ENCODE data around the gene GALNT15.

The GALNT15 gene

DNA sequence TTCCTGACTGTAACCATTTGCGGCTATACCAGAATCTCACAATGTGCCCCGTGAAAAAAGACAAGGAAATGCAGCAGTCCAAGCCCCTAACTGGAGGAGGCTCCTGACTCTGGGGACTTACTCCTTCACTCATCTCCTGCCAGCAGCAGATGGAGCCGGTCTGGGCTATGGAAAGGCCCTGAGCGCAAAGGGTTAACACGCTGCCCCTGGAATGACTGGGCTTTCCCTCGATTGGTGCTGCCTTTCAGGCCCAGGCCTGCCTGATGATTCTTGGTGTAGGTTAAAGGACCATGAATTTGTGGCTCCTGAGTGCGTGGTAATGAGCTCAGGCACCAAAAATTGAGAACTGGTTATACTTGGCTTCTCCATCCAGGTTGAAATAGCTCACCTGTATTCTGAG lies 42.3 kb upstream of the GALNT15 start:
- H3K4me1 ChIP-seq (ENCODE audit: control insufficient read depth in 1 of 2, insufficient read depth in 2 of 2, low read length in 2 of 2) = no peaks in the 10 kb centered on the region
- WGBS (ENCODE audit: extremely low coverage, insufficient coverage, insufficient read length) = no CpG with 5 or more reads among the region's 7 CpGs
- no peak overlapping the region for H2AFZ ChIP-seq (ENCODE audit: insufficient read depth, low read length, poor library complexity)
- H3K27ac ChIP-seq (ENCODE audit: low read depth, low read length) = no peak overlapping the region
- H3K79me2 ChIP-seq (ENCODE audit: control insufficient read depth, insufficient read depth, low read length, poor library complexity) = no peaks in the 10 kb centered on the region
- H3K9me3 ChIP-seq (ENCODE audit: insufficient read depth, low read depth, low read length) = no peaks in the 10 kb centered on the region
- H3K27me3 ChIP-seq (ENCODE audit: insufficient read depth, low read length) = no peaks in the 10 kb centered on the region
- no peak overlapping the region for H2BK12ac ChIP-seq (ENCODE audit: low read length)
- no peak overlapping the region for H3K4me3 ChIP-seq (ENCODE audit: low read depth, low read length)
- no peak overlapping the region for H3K23ac ChIP-seq (ENCODE audit: low read length)
- H4K8ac ChIP-seq (ENCODE audit: low read depth, low read length) = no peak overlapping the region
- no peak overlapping the region for H3K18ac ChIP-seq (ENCODE audit: low read length)
- H3K14ac ChIP-seq (ENCODE audit: low read length) = no peak overlapping the region
- H2AK5ac ChIP-seq (ENCODE audit: low read length) = no peak overlapping the region
- no peak overlapping the region for H4K12ac ChIP-seq (ENCODE audit: low read depth, low read length)
- no peak overlapping the region for H4K91ac ChIP-seq (ENCODE audit: low read depth, low read length)
- H2BK5ac ChIP-seq (ENCODE audit: low read depth, low read length, poor library complexity) = no peak overlapping the region
- H3K9ac ChIP-seq (ENCODE audit: low read length) = no peak overlapping the region
- no peak overlapping the region for H3K4ac ChIP-seq (ENCODE audit: low read depth, low read length)
- no peaks in the 10 kb centered on the region for H3K36me3 ChIP-seq (ENCODE audit: control insufficient read depth in 1 of 2, insufficient read depth in 2 of 2, low read length in 2 of 2)
- H2BK120ac ChIP-seq (ENCODE audit: insufficient read depth, low read length, poor library complexity) = no peak overlapping the region
- no peak for DNase-seq
- H3K79me1 ChIP-seq (ENCODE audit: low read length) = no peaks in the 10 kb centered on the region
- H3K4me2 ChIP-seq (ENCODE audit: low read length) = no peak overlapping the region

GRCh38 chr3:16132928-16133327 lies 41.6 kb upstream of the GALNT15 start:
- H3K23ac ChIP-seq (ENCODE audit: low read length) = no peak overlapping the region
- no peak overlapping the region for H3K4me3 ChIP-seq (ENCODE audit: low read depth, low read length)
- no CpG with 5 or more reads among the region's 3 CpGs for WGBS (ENCODE audit: extremely low coverage, insufficient coverage, insufficient read length)
- no peak overlapping the region for H3K4me2 ChIP-seq (ENCODE audit: low read length)
- H2BK5ac ChIP-seq (ENCODE audit: low read depth, low read length, poor library complexity) = no peak overlapping the region
- no peak overlapping the region for H2AFZ ChIP-seq (ENCODE audit: insufficient read depth, low read length, poor library complexity)
- no peaks in the 10 kb centered on the region for H3K36me3 ChIP-seq (ENCODE audit: control insufficient read depth in 1 of 2, insufficient read depth in 2 of 2, low read length in 2 of 2)
- H4K91ac ChIP-seq (ENCODE audit: low read depth, low read length) = no peak overlapping the region
- no peaks in the 10 kb centered on the region for H3K79me2 ChIP-seq (ENCODE audit: control insufficient read depth, insufficient read depth, low read length, poor library complexity)
- no peak overlapping the region for H3K4ac ChIP-seq (ENCODE audit: low read depth, low read length)
- H3K9me3 ChIP-seq (ENCODE audit: insufficient read depth, low read depth, low read length) = peaks cover 1% of the 10 kb centered on the region
- no peaks in the 10 kb centered on the region for H3K27me3 ChIP-seq (ENCODE audit: insufficient read depth, low read length)
- no peak overlapping the region for H3K18ac ChIP-seq (ENCODE audit: low read length)
- no peak overlapping the region for H2BK12ac ChIP-seq (ENCODE audit: low read length)
- no peak overlapping the region for H2AK5ac ChIP-seq (ENCODE audit: low read length)
- H3K14ac ChIP-seq (ENCODE audit: low read length) = no peak overlapping the region
- no peak overlapping the region for H3K27ac ChIP-seq (ENCODE audit: low read depth, low read length)
- no peaks in the 10 kb centered on the region for H3K79me1 ChIP-seq (ENCODE audit: low read length)
- no peak for DNase-seq
- H3K9ac ChIP-seq (ENCODE audit: low read length) = no peak overlapping the region
- H3K4me1 ChIP-seq (ENCODE audit: control insufficient read depth in 1 of 2, insufficient read depth in 2 of 2, low read length in 2 of 2) = no peaks in the 10 kb centered on the region
- H2BK120ac ChIP-seq (ENCODE audit: insufficient read depth, low read length, poor library complexity) = no peak overlapping the region
- no peak overlapping the region for H4K8ac ChIP-seq (ENCODE audit: low read depth, low read length)
- H4K12ac ChIP-seq (ENCODE audit: low read depth, low read length) = no peak overlapping the region

DNA sequence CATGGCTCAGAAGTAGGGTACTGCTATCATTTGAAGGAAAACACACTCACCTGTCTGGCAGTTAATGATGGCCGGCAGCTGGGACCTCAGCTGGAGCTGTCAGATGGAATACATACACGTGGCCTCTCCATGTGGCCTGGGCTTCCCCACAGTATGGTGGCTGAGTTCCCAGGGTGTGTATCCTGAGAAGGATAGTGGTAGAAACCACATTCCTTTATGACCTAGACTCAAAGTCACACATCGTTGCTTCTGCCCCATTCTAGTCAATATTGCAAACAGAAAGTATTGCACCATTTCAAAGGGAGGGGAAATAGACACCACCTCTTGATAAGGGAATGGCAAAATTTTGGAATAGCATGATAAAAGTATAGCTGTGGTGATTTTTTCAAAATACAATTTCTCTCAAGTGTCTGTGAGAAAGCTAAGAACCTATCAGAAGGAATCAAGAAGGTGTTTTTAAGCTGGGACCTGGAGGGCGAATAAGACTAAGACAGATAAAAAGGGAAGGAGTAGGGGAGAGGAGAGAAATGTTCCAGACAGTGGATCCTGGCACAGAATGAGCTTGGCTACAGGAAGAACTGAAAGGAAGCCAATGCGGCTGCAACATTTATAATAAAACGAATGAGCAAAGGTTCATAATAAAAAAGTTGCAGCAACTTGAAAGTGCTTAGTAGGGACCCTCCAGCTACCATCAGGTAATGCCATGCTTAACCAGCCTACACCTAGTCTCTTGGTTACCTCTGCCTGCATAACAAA lies 40.1 kb upstream of the GALNT15 start:
- Histone ChIP-seq H2BK5ac (ENCODE audit: low read depth, low read length, poor library complexity) (no peak overlapping the region), H3K23ac (ENCODE audit: low read length) (no peak overlapping the region), H3K36me3 (ENCODE audit: control insufficient read depth in 1 of 2, insufficient read depth in 2 of 2, low read length in 2 of 2) (no peaks in the 10 kb centered on the region), H4K12ac (ENCODE audit: low read depth, low read length) (no peak overlapping the region), H4K8ac (ENCODE audit: low read depth, low read length) (no peak overlapping the region), H3K9me3 (ENCODE audit: insufficient read depth, low read depth, low read length) (peaks cover 3% of the 10 kb centered on the region), H3K79me1 (ENCODE audit: low read length) (no peaks in the 10 kb centered on the region), H3K4me1 (ENCODE audit: control insufficient read depth in 1 of 2, insufficient read depth in 2 of 2, low read length in 2 of 2) (no peaks in the 10 kb centered on the region), H3K4me2 (ENCODE audit: low read length) (no peak overlapping the region), H3K4me3 (ENCODE audit: low read depth, low read length) (no peak overlapping the region), H2AK5ac (ENCODE audit: low read length) (no peak overlapping the region), H3K9ac (ENCODE audit: low read length) (no peak overlapping the region), H3K14ac (ENCODE audit: low read length) (no peak overlapping the region), H3K79me2 (ENCODE audit: control insufficient read depth, insufficient read depth, low read length, poor library complexity) (no peaks in the 10 kb centered on the region), H3K18ac (ENCODE audit: low read length) (no peak overlapping the region), H4K91ac (ENCODE audit: low read depth, low read length) (no peak overlapping the region), H2BK120ac (ENCODE audit: insufficient read depth, low read length, poor library complexity) (no peak overlapping the region), H3K27me3 (ENCODE audit: insufficient read depth, low read length) (no peaks in the 10 kb centered on the region), H2BK12ac (ENCODE audit: low read length) (no peak overlapping the region), H3K27ac (ENCODE audit: low read depth, low read length) (no peak overlapping the region), H2AFZ (ENCODE audit: insufficient read depth, low read length, poor library complexity) (no peak overlapping the region), H3K4ac (ENCODE audit: low read depth, low read length) (no peak overlapping the region)
- DNase-seq = no peak
- no CpG with 5 or more reads among the region's 6 CpGs for WGBS (ENCODE audit: extremely low coverage, insufficient coverage, insufficient read length)

DNA sequence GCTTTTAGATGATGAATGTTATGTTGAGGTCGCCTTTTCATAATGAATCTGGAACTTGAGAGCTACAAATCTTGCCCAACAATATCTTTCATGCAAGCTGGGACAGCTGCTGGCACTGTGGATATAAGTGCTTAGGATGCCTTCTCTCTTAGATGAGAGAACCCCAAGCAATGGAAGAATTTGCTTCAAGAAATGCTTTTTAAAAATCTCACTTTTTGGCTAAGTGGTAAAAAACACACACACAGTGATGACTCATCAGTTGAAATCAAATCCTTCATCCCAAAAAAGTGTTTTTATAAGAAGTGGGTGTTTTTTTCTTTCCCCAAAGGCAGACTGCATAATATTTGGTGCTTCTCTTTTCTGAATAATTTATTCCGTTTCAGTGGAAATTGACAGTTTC lies 38.4 kb upstream of the GALNT15 start:
- H3K9me3 ChIP-seq (ENCODE audit: insufficient read depth, low read depth, low read length) = peaks cover 6% of the 10 kb centered on the region
- no peak overlapping the region for H2BK120ac ChIP-seq (ENCODE audit: insufficient read depth, low read length, poor library complexity)
- no peak overlapping the region for H4K8ac ChIP-seq (ENCODE audit: low read depth, low read length)
- no peak overlapping the region for H3K18ac ChIP-seq (ENCODE audit: low read length)
- no peak overlapping the region for H3K9ac ChIP-seq (ENCODE audit: low read length)
- H2AFZ ChIP-seq (ENCODE audit: insufficient read depth, low read length, poor library complexity) = no peak overlapping the region
- H3K27ac ChIP-seq (ENCODE audit: low read depth, low read length) = no peak overlapping the region
- no peak overlapping the region for H2BK12ac ChIP-seq (ENCODE audit: low read length)
- no peak overlapping the region for H3K23ac ChIP-seq (ENCODE audit: low read length)
- no peaks in the 10 kb centered on the region for H3K79me1 ChIP-seq (ENCODE audit: low read length)
- DNase-seq = no peak
- H3K36me3 ChIP-seq (ENCODE audit: control insufficient read depth in 1 of 2, insufficient read depth in 2 of 2, low read length in 2 of 2) = no peaks in the 10 kb centered on the region
- H2BK5ac ChIP-seq (ENCODE audit: low read depth, low read length, poor library complexity) = no peak overlapping the region
- H3K4me3 ChIP-seq (ENCODE audit: low read depth, low read length) = no peak overlapping the region
- no peak overlapping the region for H4K12ac ChIP-seq (ENCODE audit: low read depth, low read length)
- H3K14ac ChIP-seq (ENCODE audit: low read length) = no peak overlapping the region
- no peak overlapping the region for H3K4me2 ChIP-seq (ENCODE audit: low read length)
- no peaks in the 10 kb centered on the region for H3K79me2 ChIP-seq (ENCODE audit: control insufficient read depth, insufficient read depth, low read length, poor library complexity)
- WGBS (ENCODE audit: extremely low coverage, insufficient coverage, insufficient read length) = no CpG with 5 or more reads among the region's 2 CpGs
- no peak overlapping the region for H2AK5ac ChIP-seq (ENCODE audit: low read length)
- no peak overlapping the region for H3K4ac ChIP-seq (ENCODE audit: low read depth, low read length)
- no peak overlapping the region for H4K91ac ChIP-seq (ENCODE audit: low read depth, low read length)
- H3K4me1 ChIP-seq (ENCODE audit: control insufficient read depth in 1 of 2, insufficient read depth in 2 of 2, low read length in 2 of 2) = no peaks in the 10 kb centered on the region
- no peaks in the 10 kb centered on the region for H3K27me3 ChIP-seq (ENCODE audit: insufficient read depth, low read length)

Measured in trophoblast cell (in vitro differentiated cells and primary cell).